ENCODE results near the gene BAG3.
A peak's percentile ranks its signal among the peaks of the same experiment; 100 is the strongest.
"Not testable (repeated sequence)": the region's sequence is repeated elsewhere in the genome, so short reads cannot be mapped to it uniquely, and the experiment has no call there.

BAG3 gene

GRCh38 chr10:119640875-119641526, 10.2 kb upstream of the BAG3 start:
- DNase-seq: no peak

- DNase-seq: peak; percentile 66
These were observed 8.5 kb upstream of the BAG3 start for GRCh38 chr10:119642556-119643111.

- DNase-seq: no peak
These were observed 7.6 kb upstream of the BAG3 start for GRCh38 chr10:119643306-119644204.

- DNase-seq: no peak
These were observed 6.9 kb upstream of the BAG3 start for GRCh38 chr10:119644205-119644814.

GRCh38 chr10:119644994-119645393, 6.2 kb upstream of the BAG3 start:
- no peak for DNase-seq

GRCh38 chr10:119650062-119650461, 1.1 kb upstream of the BAG3 start:
- no peak for DNase-seq

GRCh38 chr10:119651514-119652360, 557 bp downstream of the BAG3 start:
- DNase-seq: no peak

GRCh38 chr10:119652361-119652730, 1.2 kb downstream of the BAG3 start:
- peak; percentile 66 for DNase-seq

- DNase-seq: peak; percentile 24
These were observed 2.0 kb downstream of the BAG3 start for GRCh38 chr10:119653209-119653608.

- DNase-seq: no peak
These were observed 2.7 kb downstream of the BAG3 start for GRCh38 chr10:119653916-119654315.

GRCh38 chr10:119654540-119654939, 3.4 kb downstream of the BAG3 start:
- DNase-seq: no peak

- DNase-seq: peak; percentile 59
These were observed 4.4 kb downstream of the BAG3 start for GRCh38 chr10:119655566-119656001.

- DNase-seq: no peak
These were observed 5.6 kb downstream of the BAG3 start for GRCh38 chr10:119656760-119657159.

GRCh38 chr10:119657725-119658124, 6.5 kb downstream of the BAG3 start:
- DNase-seq: no peak

- DNase-seq: no peak
These were observed 7.1 kb downstream of the BAG3 start for GRCh38 chr10:119658274-119658673.

GRCh38 chr10:119659951-119660350, 8.8 kb downstream of the BAG3 start:
- no peak for DNase-seq

- DNase-seq: not testable (repeated sequence)
These were observed 11.0 kb downstream of the BAG3 start for GRCh38 chr10:119662076-119662605.

GRCh38 chr10:119663866-119664698, 12.9 kb downstream of the BAG3 start:
- peak; percentile 66 for DNase-seq

- DNase-seq: no peak
These were observed 14.9 kb downstream of the BAG3 start for GRCh38 chr10:119665901-119666708.

GRCh38 chr10:119666709-119667004, 15.5 kb downstream of the BAG3 start:
- no peak for DNase-seq
